SU-DHL-6 (cell line): ENCODE measurements around the gene DTNBP1.

Source experiments
- H2AFZ ChIP-seq: fragments of 200-600 bp; sonication (generic); 2 replicates; pipeline ENCODE4 v1.6.1; 2014; ENCODE audit warnings: low read depth, mild to moderate bottlenecking, moderate library complexity, mixed read lengths, antibody characterized with exemption, low read length; ENCODE audit not compliant: severe bottlenecking
- H3F3A ChIP-seq: fragments of 200-600 bp; shearing (Covaris generic); 2 replicates; pipeline ENCODE4 v1.6.0; 2016; ENCODE audit warnings: antibody characterized with exemption, mild to moderate bottlenecking; ENCODE audit not compliant: insufficient read depth
- H3K27ac ChIP-seq: fragments of 200-600 bp; sonication (generic); 2 replicates; pipeline ENCODE4 v1.5.1; 2016; ENCODE audit warnings: low read depth, mild to moderate bottlenecking, low read length, moderate library complexity, mixed read lengths
- H3K27me3 ChIP-seq: fragments of 200-600 bp; sonication (generic), shearing (Covaris generic); 2 replicates; pipeline ENCODE4 v1.6.0; 2014; ENCODE audit warnings: mild to moderate bottlenecking, low read length
- H3K36me3 ChIP-seq: fragments of 200-600 bp; sonication (generic); 2 replicates; pipeline ENCODE4 v1.6.1; 2014; ENCODE audit warnings: mild to moderate bottlenecking, low read length, mixed read lengths
- H3K4me2 ChIP-seq: fragments of 300-600, 200-600 bp; shearing (Covaris generic), sonication (generic); 2 replicates; pipeline ENCODE4 v1.6.0; 2014; ENCODE audit warnings: low read length, low read depth, mild to moderate bottlenecking; ENCODE audit not compliant: poor library complexity, severe bottlenecking
- H3K4me3 ChIP-seq: fragments of 200-600 bp; sonication (generic); 2 replicates; pipeline ENCODE4 v1.5.1; 2014; ENCODE audit warnings: antibody characterized with exemption, low read length, mild to moderate bottlenecking, mixed read lengths; ENCODE audit not compliant: insufficient read depth, poor library complexity, severe bottlenecking
- H3K79me2 ChIP-seq: fragments of 200-600 bp; sonication (generic); 2 replicates; pipeline ENCODE4 v1.6.1; 2014; ENCODE audit warnings: mild to moderate bottlenecking, low read length, moderate library complexity; ENCODE audit not compliant: insufficient read depth
- H3K9ac ChIP-seq: fragments of 200-600 bp; sonication (generic); 2 replicates; pipeline ENCODE4 v1.7.0; 2014; ENCODE audit warnings: mild to moderate bottlenecking, low read length
- H3K9me2 ChIP-seq: fragments of 200-600 bp; sonication (generic); replicated peaks from 2 replicates; pipeline ENCODE4 v1.6.1; 2014; ENCODE audit warnings: low read length; ENCODE audit not compliant: insufficient read depth
- H3K9me3 ChIP-seq: fragments of 200-600 bp; sonication (generic); 2 replicates; pipeline ENCODE4 v1.6.1; 2014; ENCODE audit warnings: low read length, mixed read lengths; ENCODE audit not compliant: insufficient read depth
- H4K20me1 ChIP-seq: fragments of 200-600 bp; sonication (generic); 2 replicates; pipeline ENCODE4 v1.6.1; 2014; ENCODE audit warnings: low read depth, mild to moderate bottlenecking, antibody characterized with exemption, low read length, moderate library complexity, mixed read lengths
- CTCF ChIP-seq: fragments of 200-600 bp; sonication (generic); IDR thresholded peaks from one replicate; pipeline ENCODE4 v1.5.1; 2017; ENCODE audit warnings: antibody characterized with exemption, mild to moderate bottlenecking, low read length, moderate library complexity; ENCODE audit not compliant: insufficient read depth, poor library complexity, severe bottlenecking
- EZH2phosphoT487 ChIP-seq: fragments of 200-600 bp; sonication (generic), shearing (Covaris generic); conservative IDR thresholded peaks from 2 replicates; pipeline ENCODE4 v1.6.1; 2018; ENCODE audit warnings: mild to moderate bottlenecking, antibody characterized with exemption, low read length, moderate library complexity, mixed read lengths

The DTNBP1 gene

GRCh38 chr6:15556711-15557110 is 106.1 kb downstream of the DTNBP1 start:
- no peak overlapping the region for H3K4me3 ChIP-seq
- H3K36me3 ChIP-seq = no peaks in the 10 kb centered on the region
- H3K9me2 ChIP-seq = no peaks in the 10 kb centered on the region
- H3F3A ChIP-seq = 0 out of 2 replicates have a peak, but pooled peaks cover 4% of the 10 kb centered on the region
- peaks cover 14% of the 10 kb centered on the region for H4K20me1 ChIP-seq
- no peak overlapping the region for H2AFZ ChIP-seq
- TF ChIP-seq EZH2phosphoT487 = no peak
- TF ChIP-seq CTCF = no peak
- H3K9me3 ChIP-seq = no peaks in the 10 kb centered on the region
- peaks cover 78% of the 10 kb centered on the region for H3K79me2 ChIP-seq
- H3K27ac ChIP-seq = no peak overlapping the region
- no peak overlapping the region for H3K4me2 ChIP-seq
- no peaks in the 10 kb centered on the region for H3K27me3 ChIP-seq
- H3K9ac ChIP-seq = no peak overlapping the region

- no peaks in the 10 kb centered on the region for H3K27me3 ChIP-seq
- no peaks in the 10 kb centered on the region for H3K9me2 ChIP-seq
- 0 out of 2 replicates have a peak, but pooled peaks cover 4% of the 10 kb centered on the region for H3F3A ChIP-seq
- peaks cover 79% of the 10 kb centered on the region for H3K79me2 ChIP-seq
- no peak for TF ChIP-seq EZH2phosphoT487
- no peak for TF ChIP-seq CTCF
- H3K4me2 ChIP-seq = no peak overlapping the region
- H4K20me1 ChIP-seq = peaks cover 14% of the 10 kb centered on the region
- no peak overlapping the region for H3K4me3 ChIP-seq
- no peaks in the 10 kb centered on the region for H3K36me3 ChIP-seq
- H3K9me3 ChIP-seq = no peaks in the 10 kb centered on the region
- H3K9ac ChIP-seq = no peak overlapping the region
- H3K27ac ChIP-seq = no peak overlapping the region
- no peak overlapping the region for H2AFZ ChIP-seq
Measured at GRCh38 chr6:15555101-15556038, 107.5 kb downstream of the DTNBP1 start.

- Histone ChIP-seq H3K79me2 (peaks cover 81% of the 10 kb centered on the region), H3K9me2 (no peaks in the 10 kb centered on the region), H3K27ac (no peak overlapping the region), H3K36me3 (no peaks in the 10 kb centered on the region), H3K4me3 (no peak overlapping the region), H3K4me2 (no peak overlapping the region), H3K27me3 (no peaks in the 10 kb centered on the region), H3K9me3 (no peaks in the 10 kb centered on the region), H2AFZ (no peak overlapping the region), H3F3A (0 out of 2 replicates have a peak, but pooled peaks cover 4% of the 10 kb centered on the region), H4K20me1 (peaks cover 14% of the 10 kb centered on the region), H3K9ac (no peak overlapping the region)
- TF ChIP-seq EZH2phosphoT487 (no peak), CTCF (no peak)
Measured at GRCh38 chr6:15554728-15555100, 108.1 kb downstream of the DTNBP1 start.
